ENCODE data around the gene ASPHD2.

ASPHD2 gene

DNA sequence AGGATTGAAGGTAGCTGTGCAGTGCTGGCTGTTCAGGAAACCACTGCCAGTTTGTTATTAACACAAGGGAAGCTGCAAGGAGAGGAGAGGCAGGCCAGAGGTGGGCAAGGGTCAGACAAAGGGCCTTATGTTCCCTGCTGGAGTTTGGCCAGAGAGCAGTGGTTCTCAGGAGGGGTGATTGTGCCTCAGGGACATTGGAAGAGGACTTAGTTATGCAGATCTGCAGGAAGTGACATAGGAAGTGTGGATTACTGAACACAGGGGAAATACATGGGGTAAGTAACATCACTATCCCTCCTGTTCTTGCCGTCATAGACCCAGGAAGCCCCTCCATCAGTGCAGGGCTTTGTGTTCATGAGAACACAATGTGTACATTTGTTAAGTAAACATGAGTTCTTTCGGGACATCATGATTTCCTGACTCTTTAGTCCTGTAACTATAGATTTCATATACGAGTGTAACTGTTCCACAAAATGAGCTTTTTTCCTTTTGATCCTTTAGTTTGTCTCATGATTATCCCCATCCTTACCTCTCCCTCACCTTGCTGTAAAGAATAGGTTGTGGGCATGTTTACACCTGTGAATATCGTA, 60.5 kb downstream of the ASPHD2 start:
- Histone ChIP-seq H3K27me3 (replicated peaks in 2 of 5; ENCODE audit: control insufficient read depth in 4 of 5, insufficient read depth in 5 of 5, low read length in 4 of 5) (no peaks in the 10 kb centered on the region), H3K36me3 (ENCODE audit: control insufficient read depth in 4 of 4, insufficient read depth in 4 of 4, low read length in 3 of 4) (peaks cover 29 to 80% (median 51%) of the 10 kb centered on the region in 4 experiments), H3K4me3 (ENCODE audit: control insufficient read depth in 1 of 7, extremely low read depth in 1 of 7, insufficient read depth in 4 of 7, low read depth in 2 of 7, low read length in 6 of 7) (no peak overlapping the region), H3K27ac (ENCODE audit: insufficient read depth in 1 of 2, low read depth in 1 of 2, low read length in 2 of 2, poor library complexity in 1 of 2, severe bottlenecking in 2 of 2) (no peak overlapping the region), H3K4me1 (ENCODE audit: control extremely low read depth in 1 of 4, control insufficient read depth in 4 of 4, insufficient read depth in 4 of 4, low read length in 3 of 4) (peaks cover 5 to 13% (median 9%) of the 10 kb centered on the region in 4 experiments), H3K9me3 (ENCODE audit: control extremely low read depth in 1 of 5, control insufficient read depth in 4 of 5, insufficient read depth in 2 of 5, low read depth in 1 of 5, low read length in 4 of 5) (no peaks in the 10 kb centered on the region)
- WGBS (ENCODE audit: insufficient coverage), result 77% methylated on average over 2 of the region's 4 CpGs
- no peak for DNase-seq
- ChIA-PET CTCF (interaction anchor here (1.0 kb wide), 1 partner anchor 14 kb away, joined by 3 read pairs; no protein-coding TSS in a partner anchor), POLR2A (no interaction called here)

GRCh38 chr22:26492220-26492619, 63.2 kb downstream of the ASPHD2 start:
- Histone ChIP-seq H3K4me1 (ENCODE audit: control extremely low read depth in 1 of 4, control insufficient read depth in 4 of 4, insufficient read depth in 4 of 4, low read length in 3 of 4) (no peaks in the 10 kb centered on the region), H3K27ac (ENCODE audit: insufficient read depth in 1 of 2, low read depth in 1 of 2, low read length in 2 of 2, poor library complexity in 1 of 2, severe bottlenecking in 2 of 2) (no peak overlapping the region), H3K9me3 (ENCODE audit: control extremely low read depth in 1 of 5, control insufficient read depth in 4 of 5, insufficient read depth in 2 of 5, low read depth in 1 of 5, low read length in 4 of 5) (no peaks in the 10 kb centered on the region), H3K27me3 (replicated peaks in 2 of 5; ENCODE audit: control insufficient read depth in 4 of 5, insufficient read depth in 5 of 5, low read length in 4 of 5) (no peaks in the 10 kb centered on the region), H3K4me3 (ENCODE audit: control insufficient read depth in 1 of 7, extremely low read depth in 1 of 7, insufficient read depth in 4 of 7, low read depth in 2 of 7, low read length in 6 of 7) (no peak overlapping the region), H3K36me3 (ENCODE audit: control insufficient read depth in 4 of 4, insufficient read depth in 4 of 4, low read length in 3 of 4) (peaks cover 48 to 93% (median 70%) of the 10 kb centered on the region in 4 experiments)
- ChIA-PET POLR2A (interaction anchor here (0.7 to 1.5 kb wide), 3 partner anchors 9 to 13 kb away, joined by 3 to 4 read pairs (median 4); partner anchors contain the start of genes HPS4 and SRRD), CTCF (interaction anchor here (1.0 to 2.7 kb wide), 5 partner anchors 9 to 174 kb away, joined by 3 to 19 read pairs (median 6); partner anchors contain the start of genes HPS4 and SRRD)
- no peak for DNase-seq
- WGBS (ENCODE audit: insufficient coverage), result 99% methylated on average over 7 of the region's 9 CpGs

DNA sequence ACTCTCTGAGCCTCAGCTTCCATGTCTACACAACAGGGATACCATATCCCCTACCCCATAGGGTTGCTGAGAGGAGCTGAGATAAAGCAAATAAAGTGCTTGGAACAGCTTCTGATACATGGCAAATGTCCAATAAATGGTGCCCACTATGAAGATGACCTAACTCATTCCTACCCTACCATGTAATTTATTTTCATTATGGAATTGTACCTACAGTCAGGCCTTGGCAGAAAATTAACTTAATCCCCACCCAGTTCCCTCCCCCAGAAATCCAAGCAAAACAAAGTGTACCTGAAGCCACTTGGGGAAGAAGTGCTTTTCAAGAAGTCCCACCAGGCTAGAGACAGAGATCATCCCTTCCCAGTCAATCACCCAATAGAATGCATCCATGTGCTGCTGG, 65.4 kb downstream of the ASPHD2 start:
- H3K36me3 ChIP-seq (ENCODE audit: control insufficient read depth in 4 of 4, insufficient read depth in 4 of 4, low read length in 3 of 4), result peaks cover 49 to 85% (median 69%) of the 10 kb centered on the region in 4 experiments
- no peaks in the 10 kb centered on the region for H3K4me1 ChIP-seq (ENCODE audit: control extremely low read depth in 1 of 4, control insufficient read depth in 4 of 4, insufficient read depth in 4 of 4, low read length in 3 of 4)
- ChIA-PET POLR2A (no interaction called here), CTCF (interaction anchor here (1.6 to 2.0 kb wide), 2 partner anchors 8 to 10 kb away, joined by 11 read pairs; partner anchors contain the start of genes HPS4 and SRRD)
- DNase-seq, result no peak
- no peaks in the 10 kb centered on the region for H3K9me3 ChIP-seq (ENCODE audit: control extremely low read depth in 1 of 5, control insufficient read depth in 4 of 5, insufficient read depth in 2 of 5, low read depth in 1 of 5, low read length in 4 of 5)
- H3K27ac ChIP-seq (ENCODE audit: insufficient read depth in 1 of 2, low read depth in 1 of 2, low read length in 2 of 2, poor library complexity in 1 of 2, severe bottlenecking in 2 of 2), result no peak overlapping the region
- H3K4me3 ChIP-seq (ENCODE audit: control insufficient read depth in 1 of 7, extremely low read depth in 1 of 7, insufficient read depth in 4 of 7, low read depth in 2 of 7, low read length in 6 of 7), result no peak overlapping the region
- H3K27me3 ChIP-seq (replicated peaks in 2 of 5; ENCODE audit: control insufficient read depth in 4 of 5, insufficient read depth in 5 of 5, low read length in 4 of 5), result no peaks in the 10 kb centered on the region

All from common myeloid progenitor, CD34-positive (primary cell).